Endothelial cell of hepatic sinusoid (primary cell): ENCODE results near the gene TMEM151A.
"Not testable (repeated sequence)": the region's sequence is repeated elsewhere in the genome, so short reads cannot be mapped to it uniquely, and the experiment has no call there.

Experiments
- in situ Hi-C: cut with HindIII; loops from 2 replicates; pipeline ENCODE4 v1.10.0; 2017; ENCODE audit warnings: low sequenced_read_pairs

TMEM151A gene

DNA sequence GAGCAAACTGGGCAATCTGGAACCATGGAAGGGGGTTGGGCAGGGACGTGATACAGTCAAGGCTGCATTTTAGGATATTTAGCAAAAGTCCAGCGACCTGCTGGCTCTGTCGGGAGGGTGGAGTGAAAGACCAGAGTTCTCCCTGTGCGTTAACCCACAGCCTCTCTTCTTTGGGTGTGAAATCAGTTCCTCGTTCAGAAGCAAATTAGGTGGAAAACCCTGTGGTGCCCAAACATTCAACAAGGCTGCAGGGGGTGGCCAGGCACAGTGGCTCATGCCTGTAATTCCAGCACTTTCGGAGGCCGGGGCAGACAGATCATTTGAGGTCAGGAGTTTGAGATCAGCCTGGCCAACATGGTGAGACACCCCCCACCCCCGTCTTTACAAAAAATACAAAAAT lies 5.9 kb downstream of the TMEM151A start:
- in situ Hi-C loops: no loop called here

DNA sequence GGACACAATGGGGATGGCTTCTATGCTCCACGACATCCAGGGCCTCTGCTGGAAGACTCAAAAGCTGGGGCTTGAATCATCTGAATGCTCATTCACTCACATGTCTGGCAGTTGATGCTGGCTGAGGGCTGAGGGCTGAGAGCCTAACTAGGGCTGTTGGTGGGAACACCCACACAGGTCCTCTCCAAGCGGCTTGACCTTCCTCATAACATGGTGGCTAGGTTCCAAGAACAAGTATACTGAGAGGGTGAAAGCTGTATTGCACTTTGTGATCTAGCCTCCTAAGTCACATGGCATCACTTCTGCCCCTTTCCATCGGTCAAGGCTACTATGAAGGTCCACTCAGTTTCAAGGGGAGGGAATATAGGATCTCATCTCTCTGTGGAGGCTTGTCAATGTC lies 7.5 kb downstream of the TMEM151A start:
- in situ Hi-C loops: no loop called here

DNA sequence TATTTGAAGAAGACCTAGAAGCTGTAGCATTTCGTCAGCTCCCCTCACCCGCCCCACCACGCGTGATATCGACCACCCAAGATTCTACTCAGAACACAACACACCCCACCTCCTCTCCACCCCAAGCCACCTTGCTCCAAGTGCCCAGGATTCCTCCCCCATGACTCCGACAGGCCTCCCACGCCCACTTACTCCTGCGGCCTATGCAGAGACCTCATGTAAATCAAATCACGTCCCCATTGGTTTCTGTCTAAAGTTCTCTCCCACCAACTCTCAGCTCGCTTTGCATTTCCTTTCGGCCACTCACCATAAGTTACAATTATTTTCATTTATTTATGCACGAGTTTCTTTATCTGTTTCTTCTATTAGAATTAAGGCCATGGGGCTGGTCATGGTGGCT lies 11.0 kb downstream of the TMEM151A start:
- in situ Hi-C loops: no loop called here

DNA sequence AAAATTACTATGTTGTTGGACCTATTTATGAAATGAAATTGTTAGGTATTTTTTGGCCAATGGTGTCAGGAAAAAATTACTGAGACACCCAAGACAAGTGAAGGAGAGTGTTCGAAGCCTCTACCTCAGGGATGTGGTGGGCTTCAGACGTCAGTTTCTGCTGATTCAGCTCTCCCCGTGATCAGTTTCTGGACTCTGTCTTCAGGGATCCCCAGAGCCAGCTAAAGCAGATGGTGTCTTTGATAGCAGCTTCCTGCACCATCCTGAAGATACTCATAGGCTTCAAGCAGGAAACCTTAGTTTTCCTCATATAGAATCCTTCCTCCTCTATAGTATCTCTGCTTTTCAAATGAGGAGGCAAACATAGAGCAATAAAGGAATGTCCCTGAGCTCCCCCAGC lies 17.8 kb downstream of the TMEM151A start:
- in situ Hi-C loops: no loop called here

DNA sequence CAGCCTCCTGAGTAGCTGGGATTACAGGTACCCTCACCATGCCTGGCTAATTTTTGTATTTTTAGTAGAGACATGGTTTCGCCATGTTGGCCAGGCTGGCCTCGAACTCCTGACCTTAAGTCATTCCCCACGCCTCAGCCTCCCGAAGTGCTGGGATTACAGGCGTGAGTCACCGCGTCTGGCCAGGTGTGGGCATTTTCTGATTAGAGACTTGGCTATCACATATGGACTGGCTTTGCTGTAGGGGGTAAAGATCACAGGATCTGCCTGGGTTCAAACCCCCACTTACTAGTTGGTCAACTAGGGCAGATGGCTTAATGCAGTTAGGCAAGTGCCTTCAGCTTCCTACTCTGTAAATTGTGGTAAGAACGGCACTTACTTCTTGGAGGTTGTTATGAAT lies 18.6 kb downstream of the TMEM151A start:
- in situ Hi-C loops: no loop called here

DNA sequence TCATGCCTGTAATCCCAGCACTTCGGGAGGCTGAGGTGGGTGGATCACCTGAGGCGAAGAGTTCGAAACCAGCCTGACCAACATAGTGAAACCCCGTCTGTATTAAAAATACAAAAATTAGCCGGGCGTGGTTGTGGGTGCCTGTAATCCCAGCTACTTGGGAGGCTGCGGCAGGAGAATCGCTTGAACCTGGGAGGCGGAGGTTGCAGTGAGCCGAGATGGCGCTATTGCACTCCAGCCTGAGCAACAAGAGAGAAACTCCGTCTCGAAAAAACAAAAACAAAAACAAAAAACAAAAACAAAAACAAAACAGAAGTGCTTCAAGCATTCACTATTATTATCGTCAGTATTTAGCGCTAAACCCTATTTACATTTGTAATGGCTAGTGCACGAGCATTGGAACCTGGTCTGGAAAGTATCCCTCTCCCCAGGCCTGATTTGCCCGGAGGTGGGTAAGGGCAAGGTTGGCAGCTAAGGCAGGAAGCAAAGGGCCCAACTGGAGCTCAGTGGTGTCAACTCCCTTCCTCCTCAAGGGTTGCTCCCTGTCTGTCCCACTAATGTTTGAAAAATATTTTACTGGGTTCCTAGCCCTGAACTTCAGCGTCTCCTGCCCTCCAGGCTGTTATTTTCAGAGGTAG lies 19.2 kb downstream of the TMEM151A start:
- in situ Hi-C loops: not testable (repeated sequence)

DNA sequence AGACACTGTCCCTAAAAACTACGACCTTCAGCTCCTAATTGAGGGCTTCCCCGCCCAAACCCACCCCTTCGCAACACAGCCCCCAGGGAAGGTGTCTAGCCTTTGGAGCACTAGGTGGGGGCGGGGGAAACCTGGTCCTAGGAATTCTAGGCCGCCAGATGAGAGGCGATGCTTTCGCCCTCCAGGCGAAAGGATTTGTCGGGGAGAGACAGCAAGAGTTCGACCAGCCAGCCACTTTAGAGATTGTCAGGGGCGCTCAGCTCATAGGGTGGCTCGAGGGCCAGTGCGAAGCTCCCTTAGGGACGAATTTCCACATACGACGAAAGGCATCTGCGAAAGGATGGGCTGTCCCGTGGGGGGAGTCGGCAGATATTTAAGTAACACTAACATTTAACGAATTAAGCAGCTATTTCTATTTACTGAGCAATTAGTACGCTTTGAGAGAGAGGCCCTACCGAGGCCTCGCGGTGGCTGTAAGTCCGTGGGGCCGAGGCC lies 19.8 kb downstream of the TMEM151A start:
- in situ Hi-C loops: no loop called here

DNA sequence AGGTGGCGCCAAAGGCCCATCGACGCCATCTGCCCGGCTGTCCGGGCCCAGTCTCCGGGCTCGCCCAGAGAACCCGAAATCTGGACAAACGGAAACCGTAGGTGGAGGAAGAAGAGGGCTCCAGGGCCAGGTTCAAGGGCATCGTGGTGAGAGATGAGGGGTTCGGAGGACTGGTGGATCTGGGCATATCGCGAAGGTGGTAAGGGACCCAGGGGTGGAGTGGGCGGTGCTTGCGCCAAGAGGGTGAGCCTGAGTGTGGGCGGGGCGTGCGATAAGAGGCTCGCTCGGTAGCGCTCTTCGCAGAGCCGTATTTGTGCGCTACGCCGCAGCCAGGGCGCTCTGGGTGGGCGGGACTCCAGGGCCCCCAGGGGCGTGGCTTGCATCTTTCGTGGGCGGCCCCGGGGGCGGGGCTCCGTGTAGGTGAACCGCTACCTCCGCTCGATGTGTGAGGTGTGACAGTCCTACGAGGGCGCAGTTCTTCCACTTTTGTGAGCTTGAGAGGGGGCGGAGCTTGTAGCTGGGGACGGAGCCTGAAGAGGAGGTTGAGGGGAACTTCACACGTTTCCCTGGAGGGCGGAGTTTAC lies 20.4 kb downstream of the TMEM151A start:
- in situ Hi-C loops: no loop called here

DNA sequence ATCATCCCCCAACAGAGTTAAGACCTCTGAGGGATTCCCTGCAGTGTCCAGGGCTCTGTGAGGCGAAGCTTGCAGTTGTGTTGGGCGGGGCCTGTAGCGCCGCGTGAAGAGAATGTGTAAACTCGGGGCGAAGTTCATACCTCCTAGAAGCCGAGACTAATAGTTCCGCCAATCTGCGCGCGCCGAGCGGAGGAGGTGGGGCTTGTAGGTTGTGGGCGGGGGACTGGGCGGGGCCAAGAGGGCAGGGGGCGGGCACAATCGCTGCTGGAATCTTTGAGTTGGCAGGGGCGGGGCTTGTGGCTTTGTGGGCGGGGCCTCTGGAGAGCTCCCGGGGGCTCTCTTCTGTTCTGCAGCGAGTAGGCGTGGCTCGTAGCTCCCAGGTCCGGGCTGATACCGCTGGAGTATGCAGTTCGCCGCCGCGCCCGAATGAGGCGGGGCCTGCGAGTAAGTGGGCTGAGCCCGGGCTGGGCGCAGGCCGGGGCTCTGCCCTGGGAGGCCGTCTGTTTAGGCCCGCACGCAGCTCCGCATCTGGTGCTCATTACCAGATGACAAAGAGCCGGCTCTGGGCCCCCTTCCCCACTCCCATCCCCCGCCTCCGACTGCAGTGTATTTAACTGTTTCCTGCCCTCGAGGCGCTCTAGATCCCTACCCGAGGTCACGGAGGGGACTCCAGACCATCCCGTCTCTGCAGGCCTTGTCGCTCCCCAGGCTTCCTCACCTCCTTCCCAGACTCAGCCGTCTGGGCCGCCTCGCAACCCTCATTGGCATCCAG lies 21.0 kb downstream of the TMEM151A start:
- in situ Hi-C loops: no loop called here

DNA sequence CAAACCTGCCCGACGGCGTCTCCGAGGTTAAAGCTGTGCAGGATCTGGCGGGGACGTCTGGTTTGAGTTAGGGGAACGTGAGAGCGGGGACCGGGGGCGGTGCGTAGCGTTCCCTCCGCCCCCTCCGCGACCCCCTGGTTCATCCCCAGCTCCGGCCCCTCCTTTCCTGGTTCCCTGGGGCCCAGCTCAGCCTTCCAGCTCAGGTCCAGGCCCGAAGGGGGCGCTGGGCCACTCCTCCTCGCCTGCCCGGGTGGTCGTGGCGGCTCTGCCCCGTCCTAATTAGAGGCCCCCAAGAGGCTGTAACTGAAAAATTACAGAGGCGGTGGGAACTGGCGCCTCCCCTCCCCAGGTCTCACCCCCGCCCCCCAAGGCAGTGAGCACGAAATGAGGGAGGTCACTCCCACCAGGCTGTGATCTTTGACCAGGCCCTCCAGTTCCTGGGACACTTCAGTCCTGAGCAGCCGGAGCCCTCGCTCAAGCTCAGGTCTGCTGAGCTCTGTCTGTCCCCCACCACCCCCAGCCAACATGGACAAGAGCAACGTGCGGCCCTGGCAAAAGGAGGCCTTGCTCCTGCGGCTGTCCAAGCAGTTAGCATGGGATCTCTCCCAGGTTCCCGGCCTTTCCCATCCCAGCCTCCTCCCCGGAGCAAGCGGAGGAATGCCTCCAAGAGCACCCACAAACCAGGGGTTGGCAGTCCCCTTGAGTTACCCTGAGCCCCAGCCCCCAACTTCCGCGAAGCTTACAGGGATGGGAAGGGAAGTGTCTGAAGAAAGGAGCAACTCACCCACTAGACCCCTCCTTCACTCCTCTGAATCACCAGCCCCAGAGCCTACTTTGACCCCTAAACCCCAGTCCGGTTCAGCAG lies 21.9 kb downstream of the TMEM151A start:
- in situ Hi-C loops: no loop called here

DNA sequence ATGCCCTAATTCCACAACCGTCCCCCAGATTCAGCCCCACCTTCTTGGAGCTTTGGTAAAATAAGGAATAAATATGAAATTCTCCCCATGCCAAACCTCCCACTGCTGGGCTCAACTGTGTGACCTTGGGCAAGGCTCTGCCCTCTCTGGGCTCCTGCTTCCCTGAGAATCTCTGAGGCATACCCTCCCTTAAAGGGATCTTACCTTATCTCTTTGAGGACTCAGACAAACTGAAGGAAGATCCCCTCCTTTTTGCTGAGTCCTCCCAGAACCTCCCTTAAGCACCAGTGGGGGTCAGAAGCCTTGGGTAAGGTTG lies 22.4 kb downstream of the TMEM151A start:
- in situ Hi-C loops: no loop called here

DNA sequence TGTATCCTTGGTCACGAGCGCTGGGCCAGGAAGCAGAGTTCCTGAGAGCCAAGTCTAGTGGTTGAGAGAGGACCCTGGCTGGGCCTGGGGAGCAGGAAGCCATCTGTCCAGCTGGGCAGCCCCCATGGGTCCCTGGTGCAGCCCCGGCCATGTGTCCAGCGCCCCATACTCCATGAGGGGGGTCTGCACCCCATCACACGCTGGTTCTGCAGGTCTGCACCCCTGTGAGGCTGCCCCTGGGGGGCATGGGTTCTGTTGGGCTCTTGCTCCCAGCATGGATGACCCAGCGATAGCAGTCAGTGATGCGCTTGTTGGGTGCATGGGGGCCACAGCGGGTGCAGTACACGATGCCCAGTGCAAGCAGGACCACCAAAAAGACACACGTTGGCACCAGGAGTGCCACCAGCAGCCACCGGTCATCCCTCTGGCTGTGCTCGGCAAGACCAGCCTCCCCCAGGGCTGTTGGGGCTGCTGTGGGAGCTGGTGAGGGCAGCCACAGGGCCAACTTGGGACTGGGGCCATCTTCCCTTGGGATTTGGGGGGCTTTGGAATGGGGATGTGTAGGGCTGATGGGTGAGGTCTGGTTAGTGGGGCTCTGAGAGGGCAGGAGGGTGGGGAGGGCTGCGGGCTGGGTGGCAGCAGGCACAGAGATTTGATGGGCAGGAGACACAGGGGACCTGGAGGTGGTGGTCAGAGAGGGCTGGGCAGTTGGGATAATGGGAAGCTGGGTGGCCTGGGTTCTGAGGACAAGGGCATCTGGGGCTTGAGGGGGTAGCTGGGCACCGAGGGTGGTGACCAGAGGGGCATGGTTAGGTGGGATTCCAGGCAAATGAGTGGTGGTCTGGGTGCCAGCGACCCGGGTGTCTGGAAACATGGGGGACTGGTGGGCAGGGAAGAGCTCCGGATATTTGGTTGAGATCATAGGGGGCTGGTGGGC lies 23.1 kb downstream of the TMEM151A start:
- in situ Hi-C loops: no loop called here

DNA sequence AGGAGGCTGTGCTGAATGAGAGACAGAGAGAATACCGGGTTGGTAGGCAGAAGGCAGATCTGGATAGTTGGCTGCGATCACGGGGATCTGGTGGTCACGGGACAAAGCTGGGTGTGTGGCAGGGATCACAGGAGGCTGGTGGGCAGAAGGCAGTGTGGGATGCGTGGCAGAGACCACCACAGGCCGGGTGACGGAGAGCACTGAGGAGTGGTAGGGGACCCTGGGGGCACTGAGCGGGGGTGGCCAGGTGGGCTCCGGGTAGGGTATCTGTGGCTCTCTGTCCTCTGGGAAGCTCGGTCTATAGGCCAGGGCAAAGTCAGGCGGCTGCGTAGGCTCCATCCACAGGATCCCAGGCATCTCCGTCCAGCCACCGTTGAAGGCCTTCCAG lies 23.8 kb downstream of the TMEM151A start:
- in situ Hi-C loops: no loop called here

DNA sequence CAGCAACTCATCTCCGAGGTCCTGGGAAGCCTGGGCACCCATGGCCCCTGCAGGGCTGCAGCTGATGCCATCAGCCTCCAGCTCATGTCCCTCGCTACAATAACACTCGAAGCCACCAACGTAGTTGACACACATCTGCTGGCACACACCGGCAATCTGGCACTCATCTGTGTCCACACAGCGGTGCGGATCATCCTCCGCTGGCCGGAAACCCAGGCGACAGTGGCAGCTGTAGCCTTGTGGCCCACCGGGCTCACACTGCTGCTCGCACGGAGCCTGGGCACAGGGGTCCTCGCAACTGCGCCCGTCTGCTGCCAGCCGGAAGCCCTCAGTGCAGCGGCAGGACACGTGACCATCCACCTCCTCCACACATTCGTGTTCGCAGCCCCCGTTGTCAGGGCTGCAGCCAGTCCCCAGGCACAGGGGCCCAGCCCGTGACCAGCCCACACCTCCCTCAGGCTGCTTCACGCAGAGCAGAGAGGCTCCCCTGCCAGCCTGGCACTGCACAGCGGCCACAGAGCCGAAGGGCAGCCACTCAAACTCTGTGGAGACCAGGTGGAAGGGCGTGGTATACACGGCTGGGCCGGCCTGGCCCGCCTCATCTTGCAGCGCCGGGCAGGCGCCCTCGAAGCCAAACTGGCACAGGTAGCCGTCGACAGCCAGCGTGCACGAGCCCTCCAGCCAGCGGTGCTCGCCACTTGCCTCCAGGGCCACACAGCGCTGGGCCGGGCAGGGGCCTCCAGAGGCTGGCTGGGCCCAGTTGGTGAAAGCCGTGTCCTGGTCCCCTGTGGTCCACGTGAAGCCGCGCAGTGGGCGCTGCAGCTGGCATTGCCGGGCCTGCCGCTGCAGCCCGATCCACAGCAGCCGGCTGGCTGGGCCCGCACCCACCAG lies 24.5 kb downstream of the TMEM151A start:
- in situ Hi-C loops: no loop called here

DNA sequence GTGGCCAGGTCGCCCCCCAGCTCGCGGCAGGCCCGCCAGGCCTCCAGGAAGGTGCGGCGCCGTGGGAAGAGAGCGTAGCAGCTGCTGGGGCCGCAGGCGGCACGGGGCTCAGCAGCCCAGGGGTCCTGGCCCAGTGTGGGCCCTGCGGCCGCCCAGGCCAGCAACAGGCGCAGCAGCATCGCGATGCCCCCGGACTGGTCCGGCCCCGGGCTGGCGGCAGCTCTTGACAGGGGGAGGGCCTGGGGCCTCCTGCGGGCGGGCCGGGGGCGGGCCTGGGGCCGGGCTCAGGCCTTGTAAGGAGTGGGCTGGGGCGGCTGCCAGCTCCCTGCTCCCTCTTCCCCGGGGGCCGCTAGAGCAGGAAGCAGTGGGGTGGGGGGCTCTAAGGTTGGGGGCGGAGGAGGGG lies 25.2 kb downstream of the TMEM151A start, which contains the start of gene CD248:
Gene CD248, minus strand, starts transcription at position 196 of the 403 bp plus-strand sequence. Its CDS starts 17 bp downstream, at position 179.
- in situ Hi-C loops: no loop called here

DNA sequence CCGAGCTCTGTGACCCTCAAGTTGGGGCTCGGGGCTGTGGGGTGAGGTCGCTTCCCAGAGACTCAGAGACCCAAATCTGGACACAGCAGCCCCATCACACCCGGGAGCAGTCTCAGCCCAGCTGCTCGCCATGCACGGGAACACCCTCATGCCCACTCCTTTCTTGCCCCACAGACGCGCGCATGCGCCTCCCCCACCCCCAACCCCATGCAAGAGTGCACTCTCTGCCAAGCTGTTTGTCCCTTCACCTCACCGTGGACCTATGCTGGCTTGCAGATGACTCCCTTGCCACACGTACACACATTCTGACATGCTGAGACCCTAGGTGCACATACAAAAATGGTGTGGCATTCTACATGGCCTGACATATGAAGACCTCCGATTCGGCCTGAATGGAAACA lies 25.6 kb downstream of the TMEM151A start:
- in situ Hi-C loops: no loop called here

DNA sequence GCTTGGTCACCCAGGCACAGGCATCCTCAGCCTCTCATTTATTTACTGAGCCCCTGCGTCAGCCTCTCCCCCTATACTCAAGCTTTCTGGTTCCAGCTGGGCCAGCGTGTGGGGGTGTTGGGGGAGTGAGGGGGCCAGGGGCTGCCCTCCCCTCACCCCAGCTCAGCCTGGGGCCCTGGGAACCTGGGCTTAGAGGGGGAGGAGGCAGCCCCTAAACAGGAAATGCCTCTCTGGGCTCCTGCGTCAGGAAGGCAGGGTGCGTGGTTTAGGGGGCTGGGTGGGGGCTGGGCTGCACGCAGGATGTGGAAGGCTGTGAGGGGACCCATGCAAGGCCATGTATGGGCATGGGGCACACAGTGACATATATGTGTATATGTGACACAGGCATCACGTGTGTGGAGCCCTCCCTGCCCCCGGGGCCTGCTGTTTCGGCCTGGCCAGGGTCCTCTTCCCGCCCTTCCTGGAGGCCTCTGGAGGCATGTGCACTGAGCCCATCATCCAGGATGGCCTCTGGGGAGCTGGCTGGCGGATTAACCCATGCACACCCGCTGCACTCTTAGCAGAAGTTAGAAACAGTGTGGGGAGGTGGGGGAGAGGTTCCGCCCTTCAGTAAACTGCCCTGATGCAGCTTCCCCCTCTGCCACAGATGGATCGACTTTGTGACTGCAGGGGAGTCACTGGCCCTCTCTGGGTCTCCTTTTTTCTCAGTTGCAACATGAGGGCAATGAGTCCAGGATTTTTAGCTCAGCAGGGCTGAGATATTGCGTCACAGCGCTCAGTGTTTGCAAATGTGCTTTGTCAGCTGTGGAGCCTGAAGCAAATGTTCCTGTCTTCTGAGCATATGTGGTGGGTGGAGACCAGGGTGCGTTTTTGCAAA lies 26.3 kb downstream of the TMEM151A start:
- in situ Hi-C loops: no loop called here

DNA sequence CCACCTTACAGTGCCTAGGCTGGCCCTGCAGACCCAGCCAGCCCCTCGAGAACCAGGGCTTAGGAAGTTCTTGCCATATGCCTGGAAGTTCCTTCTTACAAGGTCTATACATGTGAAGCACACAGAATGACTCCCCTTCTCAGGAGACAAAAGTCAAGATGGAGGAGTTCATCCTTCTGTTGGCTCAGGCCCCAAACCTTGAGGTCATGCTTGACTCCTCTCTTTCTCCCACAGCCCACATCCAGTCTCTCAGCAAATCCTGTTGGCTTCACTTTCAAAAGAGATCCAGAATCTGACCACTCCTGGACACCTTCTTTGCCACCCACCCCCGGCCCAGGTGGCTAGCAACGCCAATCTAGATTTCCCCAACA lies 26.9 kb downstream of the TMEM151A start:
- in situ Hi-C loops: no loop called here
